ENCODE results near the gene GRK5. TPM values are rescaled to one million over a fixed set of nuclear protein-coding genes. Genes with fewer than 3 reads are reported as not detected.

The GRK5 gene
- polyA plus RNA-seq, 1 donor from 2014 or later = 34.9 TPM

DNA sequence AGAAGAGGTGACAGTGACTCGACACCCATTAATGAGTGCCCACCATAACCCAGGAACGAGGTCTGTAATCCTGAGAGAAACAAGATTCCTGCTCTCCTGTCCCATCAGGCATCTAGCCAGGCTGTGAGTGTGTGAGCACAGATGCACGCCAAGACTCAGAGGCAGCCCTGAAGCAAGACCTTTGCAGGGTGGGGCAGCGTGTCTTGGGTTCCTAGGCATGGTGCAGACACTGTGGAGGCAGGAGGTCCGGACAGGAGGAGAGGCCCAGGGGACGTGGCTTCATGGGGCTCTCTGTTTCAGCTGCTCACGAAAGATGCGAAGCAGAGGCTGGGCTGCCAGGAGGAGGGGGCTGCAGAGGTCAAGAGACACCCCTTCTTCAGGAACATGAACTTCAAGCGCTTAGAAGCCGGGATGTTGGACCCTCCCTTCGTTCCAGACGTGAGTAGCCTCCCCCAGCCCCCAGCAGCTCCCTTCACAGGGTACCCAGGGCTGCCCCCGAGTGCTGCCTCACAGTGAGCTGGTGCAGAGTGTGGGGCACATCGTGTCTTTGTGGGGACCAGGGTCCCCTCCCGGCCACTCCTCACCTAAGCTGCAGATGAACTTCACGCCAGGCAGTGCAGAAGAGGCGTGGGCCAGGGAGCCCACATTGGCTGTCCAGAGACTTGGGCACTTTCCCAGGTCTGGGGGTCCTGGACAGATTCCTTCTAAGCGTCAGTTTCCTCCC is 240.6 kb downstream of the GRK5 start:
- no peak for TF ChIP-seq MXI1 (conservative IDR thresholded peaks at IDR 0.05; ENCODE audit: poor library complexity, severe bottlenecking)
- no peak for TF ChIP-seq POLR2AphosphoS5 (IDR thresholded peaks at IDR 0.05)
- Histone ChIP-seq H4K20me1 (ENCODE audit: insufficient read depth) (no peaks in the 10 kb centered on the region), H3K4me2 (ENCODE audit: low read length) (no peak overlapping the region), H3K9me2 (ENCODE audit: insufficient read depth, low read length) (no peaks in the 10 kb centered on the region), H3K9ac (ENCODE audit: low read length) (no peak overlapping the region), H3K36me3 (ENCODE audit: insufficient read depth, low read length) (no peaks in the 10 kb centered on the region), H3K27me3 (ENCODE audit: insufficient read depth, low read depth, low read length) (no peaks in the 10 kb centered on the region), H3K27ac (ENCODE audit: low read length) (no peak overlapping the region), H3K79me2 (replicated peaks; ENCODE audit: insufficient read depth, low read length) (no peaks in the 10 kb centered on the region), H3K4me3 (ENCODE audit: low read length) (no peak overlapping the region), H3K9me3 (ENCODE audit: low read length) (no peaks in the 10 kb centered on the region), H2AFZ (ENCODE audit: low read depth, low read length) (no peak overlapping the region), H3F3A (ENCODE audit: insufficient read depth, low read length, poor library complexity, severe bottlenecking) (no peaks in the 10 kb centered on the region)

DNA sequence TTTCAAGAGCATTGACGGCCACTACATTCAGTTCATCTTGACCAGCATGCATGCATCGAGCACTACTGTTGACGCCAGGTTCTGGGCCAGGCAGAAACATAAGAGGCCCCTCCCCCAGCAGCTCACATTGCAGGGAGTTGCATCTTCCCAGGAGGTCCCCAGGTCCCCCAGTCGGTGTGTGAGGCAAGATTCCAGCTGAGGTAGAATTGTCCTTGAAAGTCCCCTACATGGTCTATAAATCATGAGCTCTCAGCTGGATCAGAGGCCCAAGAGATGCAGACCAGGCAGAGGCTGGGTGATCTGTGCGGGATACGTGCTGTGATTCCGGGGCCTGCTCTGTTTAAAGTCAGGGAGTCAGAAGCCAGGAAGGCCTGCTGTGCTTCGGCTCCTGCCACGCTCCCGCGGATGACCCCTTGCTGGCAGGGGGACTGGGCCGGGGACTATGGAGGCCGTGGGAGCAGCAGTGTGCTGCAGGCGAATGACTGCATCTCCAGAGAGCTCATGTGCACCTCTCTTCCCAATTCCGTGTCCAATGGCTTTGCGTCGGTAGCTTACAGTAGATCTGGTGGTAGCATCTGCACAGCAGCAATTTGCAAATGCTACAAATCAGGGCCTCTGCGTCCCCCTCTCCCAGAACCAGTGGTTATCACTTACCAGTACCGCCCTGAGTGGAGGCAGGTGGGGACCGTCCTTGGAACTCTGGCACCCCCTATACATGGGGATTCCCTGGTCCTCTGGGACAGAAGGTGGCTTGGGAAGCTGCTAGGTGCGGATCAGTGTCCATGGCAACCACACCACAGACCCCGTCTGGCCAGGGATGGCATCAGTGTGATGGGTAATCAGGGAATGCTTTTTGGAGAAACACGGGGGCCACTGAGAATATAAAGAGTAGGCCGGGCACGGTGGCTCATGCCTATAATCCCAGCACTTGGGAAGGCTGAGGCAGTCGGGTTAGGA is 241.5 kb downstream of the GRK5 start:
- no peak overlapping the region for H3K4me2 ChIP-seq (ENCODE audit: low read length)

More for the DNA sequence above, 241.5 kb downstream of the GRK5 start:
- Histone ChIP-seq H3K79me2 (replicated peaks; ENCODE audit: insufficient read depth, low read length) (no peaks in the 10 kb centered on the region), H4K20me1 (ENCODE audit: insufficient read depth) (no peaks in the 10 kb centered on the region), H3K27me3 (ENCODE audit: insufficient read depth, low read depth, low read length) (no peaks in the 10 kb centered on the region), H3K9ac (ENCODE audit: low read length) (no peak overlapping the region), H2AFZ (ENCODE audit: low read depth, low read length) (no peak overlapping the region), H3K9me3 (ENCODE audit: low read length) (no peaks in the 10 kb centered on the region), H3K9me2 (ENCODE audit: insufficient read depth, low read length) (no peaks in the 10 kb centered on the region), H3K4me3 (ENCODE audit: low read length) (no peak overlapping the region), H3K36me3 (ENCODE audit: insufficient read depth, low read length) (no peaks in the 10 kb centered on the region), H3K27ac (ENCODE audit: low read length) (no peak overlapping the region), H3F3A (ENCODE audit: insufficient read depth, low read length, poor library complexity, severe bottlenecking) (no peaks in the 10 kb centered on the region)
- TF ChIP-seq, protein P1, sequence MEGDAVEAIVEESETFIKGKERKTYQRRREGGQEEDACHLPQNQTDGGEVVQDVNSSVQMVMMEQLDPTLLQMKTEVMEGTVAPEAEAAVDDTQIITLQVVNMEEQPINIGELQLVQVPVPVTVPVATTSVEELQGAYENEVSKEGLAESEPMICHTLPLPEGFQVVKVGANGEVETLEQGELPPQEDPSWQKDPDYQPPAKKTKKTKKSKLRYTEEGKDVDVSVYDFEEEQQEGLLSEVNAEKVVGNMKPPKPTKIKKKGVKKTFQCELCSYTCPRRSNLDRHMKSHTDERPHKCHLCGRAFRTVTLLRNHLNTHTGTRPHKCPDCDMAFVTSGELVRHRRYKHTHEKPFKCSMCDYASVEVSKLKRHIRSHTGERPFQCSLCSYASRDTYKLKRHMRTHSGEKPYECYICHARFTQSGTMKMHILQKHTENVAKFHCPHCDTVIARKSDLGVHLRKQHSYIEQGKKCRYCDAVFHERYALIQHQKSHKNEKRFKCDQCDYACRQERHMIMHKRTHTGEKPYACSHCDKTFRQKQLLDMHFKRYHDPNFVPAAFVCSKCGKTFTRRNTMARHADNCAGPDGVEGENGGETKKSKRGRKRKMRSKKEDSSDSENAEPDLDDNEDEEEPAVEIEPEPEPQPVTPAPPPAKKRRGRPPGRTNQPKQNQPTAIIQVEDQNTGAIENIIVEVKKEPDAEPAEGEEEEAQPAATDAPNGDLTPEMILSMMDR (IDR thresholded peaks at IDR 0.05; ENCODE audit: poor library complexity, severe bottlenecking) = no peak
- no peak for TF ChIP-seq EP300 (conservative IDR thresholded peaks at IDR 0.05; ENCODE audit: poor library complexity, severe bottlenecking)
- no peak for TF ChIP-seq POLR2AphosphoS5 (IDR thresholded peaks at IDR 0.05)
- TF ChIP-seq SMC3 (conservative IDR thresholded peaks at IDR 0.05; ENCODE audit: poor library complexity) = no peak
- TF ChIP-seq, protein P2, sequence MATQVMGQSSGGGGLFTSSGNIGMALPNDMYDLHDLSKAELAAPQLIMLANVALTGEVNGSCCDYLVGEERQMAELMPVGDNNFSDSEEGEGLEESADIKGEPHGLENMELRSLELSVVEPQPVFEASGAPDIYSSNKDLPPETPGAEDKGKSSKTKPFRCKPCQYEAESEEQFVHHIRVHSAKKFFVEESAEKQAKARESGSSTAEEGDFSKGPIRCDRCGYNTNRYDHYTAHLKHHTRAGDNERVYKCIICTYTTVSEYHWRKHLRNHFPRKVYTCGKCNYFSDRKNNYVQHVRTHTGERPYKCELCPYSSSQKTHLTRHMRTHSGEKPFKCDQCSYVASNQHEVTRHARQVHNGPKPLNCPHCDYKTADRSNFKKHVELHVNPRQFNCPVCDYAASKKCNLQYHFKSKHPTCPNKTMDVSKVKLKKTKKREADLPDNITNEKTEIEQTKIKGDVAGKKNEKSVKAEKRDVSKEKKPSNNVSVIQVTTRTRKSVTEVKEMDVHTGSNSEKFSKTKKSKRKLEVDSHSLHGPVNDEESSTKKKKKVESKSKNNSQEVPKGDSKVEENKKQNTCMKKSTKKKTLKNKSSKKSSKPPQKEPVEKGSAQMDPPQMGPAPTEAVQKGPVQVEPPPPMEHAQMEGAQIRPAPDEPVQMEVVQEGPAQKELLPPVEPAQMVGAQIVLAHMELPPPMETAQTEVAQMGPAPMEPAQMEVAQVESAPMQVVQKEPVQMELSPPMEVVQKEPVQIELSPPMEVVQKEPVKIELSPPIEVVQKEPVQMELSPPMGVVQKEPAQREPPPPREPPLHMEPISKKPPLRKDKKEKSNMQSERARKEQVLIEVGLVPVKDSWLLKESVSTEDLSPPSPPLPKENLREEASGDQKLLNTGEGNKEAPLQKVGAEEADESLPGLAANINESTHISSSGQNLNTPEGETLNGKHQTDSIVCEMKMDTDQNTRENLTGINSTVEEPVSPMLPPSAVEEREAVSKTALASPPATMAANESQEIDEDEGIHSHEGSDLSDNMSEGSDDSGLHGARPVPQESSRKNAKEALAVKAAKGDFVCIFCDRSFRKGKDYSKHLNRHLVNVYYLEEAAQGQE (IDR thresholded peaks at IDR 0.05; ENCODE audit: borderline replicate concordance) = no peak
- no peak for TF ChIP-seq TAF1 (IDR thresholded peaks at IDR 0.05; ENCODE audit: low read depth)
- TF ChIP-seq EZH2 (IDR thresholded peaks at IDR 0.05; ENCODE audit: borderline replicate concordance, insufficient read depth, low read length, poor library complexity, severe bottlenecking) = no peak
